IMR-90 (cell line): ENCODE results near the gene CHST6. TPM values are rescaled to one million over a fixed set of nuclear protein-coding genes. Genes with fewer than 3 reads are reported as not detected.

ENCODE experiments used
- ATAC-seq: fragments of 200-7000 bp; cut with Tn5 transposase; 2 replicates; pipeline ENCODE4 v1.9.1; 2020; ENCODE audit warnings: low read depth, mild to moderate bottlenecking, moderate library complexity
- BruUV-seq: library from RNA; stranded (reverse); fragments of 400-500 nt; replicated peaks from 2 replicates; lab custom pipeline; 2021; lab: Mats Ljungman, UMichigan
- CTCF ChIA-PET: fragments of 300-600 bp; formaldehyde crosslinking; extraction: SDS; loops from one replicate; lab custom pipeline; 2021; ENCODE audit warnings: antibody characterized with exemption; lab: Yijun Ruan, JAX
- POLR2A ChIA-PET: fragments of 300-600 bp; sonication (Branson Sonifier 250); formaldehyde crosslinking; loops from one replicate; lab custom pipeline; 2022; ENCODE audit warnings: antibody characterized with exemption; ENCODE audit not compliant: unreplicated experiment; lab: Charles Lee
- DNase-seq: peaks from one replicate; pipeline ENCODE4 v3.0.0; 2013
- H2AFZ ChIP-seq: replicated peaks from 2 replicates; pipeline ENCODE3; 2013; ENCODE audit warnings: low read length, mild to moderate bottlenecking; ENCODE audit not compliant: poor library complexity
- H2AK5ac ChIP-seq: 2 replicates; pipeline ENCODE4 v1.6.1; 2013; ENCODE audit warnings: low read depth, low read length, inconsistent platforms
- H2AK9ac ChIP-seq: replicated peaks from 2 replicates; pipeline ENCODE3; 2013; ENCODE audit warnings: mild to moderate bottlenecking, low read depth, low read length, moderate library complexity; ENCODE audit not compliant: poor library complexity
- H2BK120ac ChIP-seq: 2 replicates; pipeline ENCODE4 v1.6.1; 2013; ENCODE audit warnings: low read depth, low read length, inconsistent platforms
- H2BK15ac ChIP-seq: 3 replicates; pipeline ENCODE4 v1.6.1; 2013; ENCODE audit warnings: low read depth, low read length, inconsistent platforms
- H2BK20ac ChIP-seq: 2 replicates; pipeline ENCODE4 v1.6.1; 2013; ENCODE audit warnings: low read depth, mild to moderate bottlenecking, inconsistent platforms, low read length, moderate library complexity
- H2BK5ac ChIP-seq: 2 replicates; pipeline ENCODE4 v1.6.1; 2013; ENCODE audit warnings: mild to moderate bottlenecking, low read depth, low read length, inconsistent platforms; ENCODE audit not compliant: poor library complexity, severe bottlenecking
- H3K14ac ChIP-seq: replicated peaks from 2 replicates; pipeline ENCODE4 v1.6.1; 2013; ENCODE audit warnings: low read depth, low read length, inconsistent platforms
- H3K18ac ChIP-seq: 2 replicates; pipeline ENCODE4 v1.6.1; 2013; ENCODE audit warnings: low read depth, low read length, control low read depth
- H3K23ac ChIP-seq: 2 replicates; pipeline ENCODE4 v1.6.1; 2013; ENCODE audit warnings: low read depth, low read length, inconsistent platforms
- H3K27ac ChIP-seq: 2 replicates; pipeline ENCODE4 v1.5.1; 2013; ENCODE audit warnings: mild to moderate bottlenecking, control low read depth, low read length; ENCODE audit not compliant: insufficient read depth
- H3K27me3 ChIP-seq: 2 replicates; pipeline ENCODE4 v1.6.1; 2013; ENCODE audit warnings: low read length; ENCODE audit not compliant: control insufficient read depth, insufficient read depth
- H3K36me3 ChIP-seq: 2 replicates; pipeline ENCODE4 v1.6.1; 2013; ENCODE audit warnings: low read length, mixed read lengths; ENCODE audit not compliant: control insufficient read depth, insufficient read depth
- H3K4ac ChIP-seq: 2 replicates; pipeline ENCODE4 v1.6.1; 2013; ENCODE audit warnings: low read depth, low read length, inconsistent platforms
- H3K4me1 ChIP-seq: 2 replicates; pipeline ENCODE4 v1.6.1; 2013; ENCODE audit warnings: low read length, mixed read lengths; ENCODE audit not compliant: control insufficient read depth, insufficient read depth
- H3K4me2 ChIP-seq: 2 replicates; pipeline ENCODE4 v1.6.1; 2013; ENCODE audit warnings: low read depth, mild to moderate bottlenecking, control low read depth, low read length, moderate library complexity
- H3K4me3 ChIP-seq: 2 replicates; pipeline ENCODE4 v1.5.1; 2013; ENCODE audit warnings: low read depth, mild to moderate bottlenecking, control low read depth, low read length, moderate library complexity; ENCODE audit not compliant: insufficient read depth
- H3K56ac ChIP-seq: 2 replicates; pipeline ENCODE4 v1.6.1; 2013; ENCODE audit warnings: low read length, inconsistent platforms; ENCODE audit not compliant: insufficient read depth; ENCODE audit errors: extremely low read depth
- H3K79me1 ChIP-seq, 2 experiments: 2 replicates each; pipeline ENCODE4 v1.6.1; 2013; ENCODE audit warnings: low read length in 2 of 2, inconsistent platforms in 1 of 2, low read depth in 1 of 2
- H3K9ac ChIP-seq: 2 replicates; pipeline ENCODE4 v1.6.1; 2013; ENCODE audit warnings: low read depth, low read length, control low read depth
- H3K9me1 ChIP-seq: 2 replicates; pipeline ENCODE4 v1.6.1; 2013; ENCODE audit warnings: low read length, inconsistent platforms; ENCODE audit not compliant: insufficient read depth
- H3K9me3 ChIP-seq: 2 replicates; pipeline ENCODE4 v1.6.1; 2013; ENCODE audit warnings: low read length; ENCODE audit not compliant: control insufficient read depth, insufficient read depth
- H4K20me1 ChIP-seq: 2 replicates; pipeline ENCODE4 v1.6.1; 2013; ENCODE audit warnings: low read length, inconsistent platforms; ENCODE audit not compliant: insufficient read depth
- H4K5ac ChIP-seq: 2 replicates; pipeline ENCODE4 v1.6.1; 2013; ENCODE audit warnings: mild to moderate bottlenecking, low read depth, low read length, control low read depth
- H4K8ac ChIP-seq, 2 experiments: 2 replicates each; pipeline ENCODE4 v1.6.1; 2013; ENCODE audit warnings: low read depth in 2 of 2, low read length in 2 of 2, control low read depth in 1 of 2, inconsistent platforms in 1 of 2
- H4K91ac ChIP-seq: 2 replicates; pipeline ENCODE4 v1.6.1; 2013; ENCODE audit warnings: low read depth, low read length, inconsistent platforms; ENCODE audit not compliant: insufficient read depth
- CEBPB ChIP-seq: IDR thresholded peaks from 2 replicates; pipeline ENCODE4 v1.6.1; 2012; ENCODE audit warnings: low read depth, low read length, improper control_type of control experiment
- FOS ChIP-seq: fragments of 150-350 bp; IDR thresholded peaks from 2 replicates; pipeline ENCODE4 v1.6.1; 2016; ENCODE audit warnings: low read depth, low read length
- MXI1 ChIP-seq: IDR thresholded peaks from 2 replicates; pipeline ENCODE4 v1.6.1; 2012; ENCODE audit warnings: low read depth, mild to moderate bottlenecking, low read length, moderate library complexity, borderline replicate concordance
- NFE2L2 ChIP-seq: fragments of 150-350 bp; IDR thresholded peaks from 2 replicates; pipeline ENCODE4 v1.6.1; 2016; ENCODE audit warnings: low read depth, mild to moderate bottlenecking, low read length
- RAD21 ChIP-seq: IDR thresholded peaks from 2 replicates; pipeline ENCODE4 v1.6.1; 2012; ENCODE audit warnings: low read length, improper control_type of control experiment
- RCOR1 ChIP-seq: IDR thresholded peaks from 2 replicates; pipeline ENCODE4 v1.6.1; 2012; ENCODE audit warnings: mild to moderate bottlenecking, low read length, improper control_type of control experiment; ENCODE audit not compliant: insufficient replicate concordance
- WGBS, 2 experiments: methylation state at CpG; one replicate each; pipeline versions ENCODE4 v1.1.5 to v1.1.7; 2013; ENCODE audit warnings: missing lambda C conversion rate in 2 of 2; ENCODE audit not compliant: insufficient read length in 1 of 2; ENCODE audit errors: extremely low coverage in 2 of 2; 5-methylcytosine and 5-hydroxymethylcytosine counted together
- dilution Hi-C: fragments of 300-500 bp; cut with HindIII; formaldehyde crosslinking; loops from one replicate; pipeline ENCODE4 v1.14.3; 2018; ENCODE audit warnings: low sequenced_read_pairs; ENCODE audit not compliant: unreplicated experiment
- in situ Hi-C: fragments of 300-500 bp; cut with MboI; formaldehyde crosslinking; loops from 3 replicates; pipeline ENCODE4 v1.14.3; 2019; ENCODE audit warnings: low sequenced_read_pairs, inconsistent platforms, mixed read lengths
- intact Hi-C: fragments of 100-400 bp; cut with micrococcal nuclease; formaldehyde crosslinking; loops from 2 replicates; pipeline ENCODE4 v1.10.0; 2022
- polyA plus RNA-seq, 3 experiments: library from polyadenylated mRNA; depleted of rRNA; stranded (reverse); fragments of >200 nt; gene quantifications; 2 replicates each; pipeline ENCODE4 v1.2.3, GENCODE V29; 2012; ENCODE audit warnings: low replicate concordance in 1 of 3
- total RNA-seq: library from RNA; depleted of rRNA; stranded (reverse); fragments of >200 nt; gene quantifications from 2 replicates; pipeline ENCODE4 v1.2.3, GENCODE V29; 2012
- TF ChIP-seq, protein P1 (sequence below): conservative IDR thresholded peaks from 2 replicates; pipeline ENCODE4 v1.5.1; 2012; ENCODE audit warnings: mild to moderate bottlenecking, low read depth, low read length, improper control_type of control experiment
- TF ChIP-seq, protein P2 (sequence below): fragments of 150-350 bp; IDR thresholded peaks from 2 replicates; pipeline ENCODE4 v1.6.1; 2017; ENCODE audit warnings: mild to moderate bottlenecking, antibody characterized with exemption, low read length, low read depth

The CHST6 gene
- total and polyA plus RNA-seq, 2 of the 4 experiments (the other 2 are of a cell fraction) = under 0.01 to 0.12 TPM

DNA sequence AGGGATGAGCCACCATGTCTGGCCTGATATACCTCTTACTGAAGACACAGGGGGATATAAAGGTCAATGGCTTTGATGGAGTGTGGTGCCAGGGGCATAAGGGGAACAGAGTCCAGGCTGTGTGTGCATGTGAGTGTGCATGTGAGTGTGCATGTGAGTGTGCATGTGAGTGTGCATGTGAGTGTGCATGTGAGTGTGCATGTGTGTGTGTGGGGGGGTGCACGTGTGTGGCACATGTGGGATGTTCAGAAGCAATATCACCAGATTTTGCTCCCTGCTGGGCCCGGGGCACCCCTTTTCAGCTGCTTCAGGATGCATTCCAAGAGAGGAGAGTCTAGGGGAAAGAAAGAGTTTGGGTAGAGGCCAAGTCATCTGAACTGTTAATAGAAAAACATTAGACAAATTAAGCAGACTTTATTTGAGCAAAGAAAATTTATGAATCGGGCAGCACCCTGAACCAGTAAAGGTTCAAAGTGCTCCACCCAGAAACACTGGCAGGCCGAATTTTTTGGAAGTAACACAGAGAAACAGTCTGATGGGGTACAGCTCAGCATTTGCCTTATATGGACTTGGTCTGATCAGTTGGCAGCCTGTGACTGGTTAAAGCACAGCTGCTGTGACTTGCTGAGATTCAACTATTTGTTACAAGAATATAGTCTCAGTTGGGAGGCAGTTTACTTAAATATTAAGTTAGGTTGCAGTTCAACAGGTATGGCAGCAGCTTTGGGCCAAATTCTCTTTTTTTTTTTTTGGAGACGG is 31.0 kb upstream of the CHST6 start (continued):
- no peak for TF ChIP-seq FOS

DNA sequence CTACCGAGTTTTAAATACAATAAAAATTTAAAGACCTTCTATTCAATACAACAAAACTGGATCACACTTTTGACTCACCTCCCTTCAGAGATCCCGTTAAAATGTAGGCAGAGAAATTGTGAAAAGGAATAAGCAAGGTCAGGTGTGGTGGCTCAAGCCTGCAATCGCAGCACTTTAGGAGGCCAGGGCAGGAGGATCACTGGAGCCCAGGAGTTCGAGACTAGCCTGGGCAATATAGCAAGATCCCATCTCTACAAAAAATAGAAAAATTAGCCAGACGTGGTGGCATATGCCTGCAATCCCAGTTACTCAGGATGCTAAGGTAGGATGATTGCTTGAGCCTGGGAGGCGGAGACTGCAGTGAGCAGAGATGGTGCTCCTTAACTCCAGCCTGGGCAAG is 23.9 kb upstream of the CHST6 start:
- Histone ChIP-seq H2AK5ac (no peak overlapping the region), H2BK5ac (no peak overlapping the region), H2BK15ac (no peak overlapping the region), H3K4ac (no peak overlapping the region), H4K91ac (no peak overlapping the region), H3K4me3 (no peak overlapping the region), H2AK9ac (no peak overlapping the region), H3K27me3 (no peaks in the 10 kb centered on the region), H2BK120ac (no peak overlapping the region), H4K8ac (no peak overlapping the region), H3K14ac (no peak overlapping the region), H3K9me3 (no peaks in the 10 kb centered on the region), H3K27ac (no peak overlapping the region), H3K36me3 (no peaks in the 10 kb centered on the region), H3K23ac (no peak overlapping the region), H3K18ac (no peak overlapping the region), H3K9ac (no peak overlapping the region), H4K20me1 (no peaks in the 10 kb centered on the region), H3K4me2 (no peak overlapping the region), H2BK20ac (no peak overlapping the region), H3K4me1 (no peaks in the 10 kb centered on the region), H3K79me1 (no peaks in the 10 kb centered on the region), H4K5ac (no peak overlapping the region), H3K9me1 (no peaks in the 10 kb centered on the region), H2AFZ (no peak overlapping the region), H3K56ac (no peak overlapping the region)
- dilution Hi-C loops = no loop called here
- TF ChIP-seq RAD21 (no peak), NFE2L2 (no peak), CEBPB (no peak), RCOR1 (no peak), MXI1 (no peak)
- TF ChIP-seq, protein P1, sequence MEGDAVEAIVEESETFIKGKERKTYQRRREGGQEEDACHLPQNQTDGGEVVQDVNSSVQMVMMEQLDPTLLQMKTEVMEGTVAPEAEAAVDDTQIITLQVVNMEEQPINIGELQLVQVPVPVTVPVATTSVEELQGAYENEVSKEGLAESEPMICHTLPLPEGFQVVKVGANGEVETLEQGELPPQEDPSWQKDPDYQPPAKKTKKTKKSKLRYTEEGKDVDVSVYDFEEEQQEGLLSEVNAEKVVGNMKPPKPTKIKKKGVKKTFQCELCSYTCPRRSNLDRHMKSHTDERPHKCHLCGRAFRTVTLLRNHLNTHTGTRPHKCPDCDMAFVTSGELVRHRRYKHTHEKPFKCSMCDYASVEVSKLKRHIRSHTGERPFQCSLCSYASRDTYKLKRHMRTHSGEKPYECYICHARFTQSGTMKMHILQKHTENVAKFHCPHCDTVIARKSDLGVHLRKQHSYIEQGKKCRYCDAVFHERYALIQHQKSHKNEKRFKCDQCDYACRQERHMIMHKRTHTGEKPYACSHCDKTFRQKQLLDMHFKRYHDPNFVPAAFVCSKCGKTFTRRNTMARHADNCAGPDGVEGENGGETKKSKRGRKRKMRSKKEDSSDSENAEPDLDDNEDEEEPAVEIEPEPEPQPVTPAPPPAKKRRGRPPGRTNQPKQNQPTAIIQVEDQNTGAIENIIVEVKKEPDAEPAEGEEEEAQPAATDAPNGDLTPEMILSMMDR = no peak
- TF ChIP-seq, protein P2, sequence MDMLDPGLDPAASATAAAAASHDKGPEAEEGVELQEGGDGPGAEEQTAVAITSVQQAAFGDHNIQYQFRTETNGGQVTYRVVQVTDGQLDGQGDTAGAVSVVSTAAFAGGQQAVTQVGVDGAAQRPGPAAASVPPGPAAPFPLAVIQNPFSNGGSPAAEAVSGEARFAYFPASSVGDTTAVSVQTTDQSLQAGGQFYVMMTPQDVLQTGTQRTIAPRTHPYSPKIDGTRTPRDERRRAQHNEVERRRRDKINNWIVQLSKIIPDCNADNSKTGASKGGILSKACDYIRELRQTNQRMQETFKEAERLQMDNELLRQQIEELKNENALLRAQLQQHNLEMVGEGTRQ = no peak
- WGBS, 2 experiments = no CpG with 5 or more reads among the region's 6 CpGs
- ChIA-PET POLR2A (no interaction called here), CTCF (interaction anchor here (0.6 kb wide), 1 partner anchor 65 kb away, joined by 3 read pairs; no protein-coding TSS in a partner anchor)
- BruUV-seq = no TSS peak
- DNase-seq (no peak), ATAC-seq (no peak)
- intact Hi-C loops = no loop called here
- in situ Hi-C loops = no loop called here
